ENCODE measurements around the gene OLA1. TPM values are rescaled to one million over a fixed set of nuclear protein-coding genes. Genes with fewer than 3 reads are reported as not detected.

OLA1 gene
- total and polyA plus RNA-seq, 2 of the 4 experiments (the other 2 are of a cell fraction), result 54.7 to 71.2 TPM

GRCh38 chr2:174033163-174033550 lies 215.2 kb downstream of the OLA1 start:
- CTCF ChIA-PET, result no interaction called here
- Histone ChIP-seq H3K4ac (ENCODE audit: low read depth, low read length) (peak overlapping the region; percentile 48), H4K20me1 (ENCODE audit: insufficient read depth, low read length) (no peaks in the 10 kb centered on the region), H3K14ac (replicated peaks; ENCODE audit: low read depth, low read length) (no peak overlapping the region), H3K36me3 (ENCODE audit: control insufficient read depth, insufficient read depth, low read length) (no peaks in the 10 kb centered on the region), H2BK120ac (ENCODE audit: low read depth, low read length) (peak overlapping the region; percentile 98), H3K27ac (ENCODE audit: insufficient read depth, low read length) (no peak overlapping the region), H4K91ac (ENCODE audit: insufficient read depth, low read depth, low read length) (peak overlapping the region; percentile 8; the same call in 1 of the 2 replicates), H3K27me3 (ENCODE audit: control insufficient read depth, insufficient read depth, low read length) (no peaks in the 10 kb centered on the region), H2AFZ (replicated peaks; ENCODE audit: low read length, poor library complexity) (peak overlapping the region; percentile 85), H3K4me2 (ENCODE audit: low read depth, low read length) (no peak overlapping the region), H2BK15ac (ENCODE audit: low read depth, low read length) (peak overlapping the region; percentile 86; the same call in 1 of the 3 replicates), H4K5ac (ENCODE audit: low read depth, low read length) (no peak overlapping the region), H3K23ac (ENCODE audit: low read depth, low read length) (0 out of 2 replicates have a peak overlapping the region, but pooled peaks have one; percentile 4), H3K9me3 (ENCODE audit: control insufficient read depth, insufficient read depth, low read length) (no peaks in the 10 kb centered on the region), H3K4me1 (ENCODE audit: control insufficient read depth, insufficient read depth, low read length) (peaks cover 14% of the 10 kb centered on the region), H4K8ac (ENCODE audit: low read depth in 2 of 2, low read length in 2 of 2) (peak overlapping the region in 1 of 2 experiments; percentile 26; a peak in 1 of 4 replicates), H2BK20ac (ENCODE audit: low read depth, low read length) (peak overlapping the region; percentile 85), H2AK5ac (ENCODE audit: low read depth, low read length) (peak overlapping the region; percentile 88), H3K56ac (ENCODE audit: extremely low read depth, insufficient read depth, low read length) (no peak overlapping the region), H2AK9ac (replicated peaks; ENCODE audit: low read depth, low read length, poor library complexity) (peak overlapping the region; percentile 84), H3K9ac (ENCODE audit: low read depth, low read length) (no peak overlapping the region), H3K79me1 (ENCODE audit: low read depth in 1 of 2, low read length in 2 of 2) (peaks cover 0 to 7% of the 10 kb centered on the region in 2 experiments; a peak in 2 of 4 replicates), H3K18ac (ENCODE audit: low read depth, low read length) (no peak overlapping the region), H3K4me3 (ENCODE audit: insufficient read depth, low read depth, low read length) (no peak overlapping the region), H3K9me1 (ENCODE audit: insufficient read depth, low read length) (peaks cover 16% of the 10 kb centered on the region), H2BK5ac (ENCODE audit: low read depth, low read length, poor library complexity, severe bottlenecking) (no peak overlapping the region)
- BruUV-seq (replicated peaks), result no TSS peak
- in situ Hi-C loops (cut with MboI; ENCODE audit: low sequenced_read_pairs) (no loop called here), dilution Hi-C loops (cut with HindIII; ENCODE audit: low sequenced_read_pairs, unreplicated experiment) (no loop called here), intact Hi-C loops (cut with micrococcal nuclease) (no loop called here)
- no CpG with 5 or more reads among the region's 2 CpGs for WGBS, 2 experiments (ENCODE audit: extremely low coverage in 2 of 2, insufficient read length in 1 of 2)
- TF ChIP-seq NFE2L2 (IDR thresholded peaks at IDR 0.05; ENCODE audit: low read depth, low read length), result no peak
- no peak for TF ChIP-seq FOS (IDR thresholded peaks at IDR 0.05; ENCODE audit: low read depth, low read length)
- no peak for TF ChIP-seq CHD1 (IDR thresholded peaks at IDR 0.05; ENCODE audit: low read depth, low read length)
- TF ChIP-seq CEBPB (IDR thresholded peaks at IDR 0.05; ENCODE audit: low read depth, low read length), result no peak
- no peak for TF ChIP-seq ELK1 (IDR thresholded peaks at IDR 0.05; ENCODE audit: borderline replicate concordance, low read depth, low read length)
- TF ChIP-seq MAZ (IDR thresholded peaks at IDR 0.05; ENCODE audit: borderline replicate concordance, low read depth, low read length), result no peak
- POLR2A ChIA-PET (ENCODE audit: unreplicated experiment), result no interaction called here
- ATAC-seq (ENCODE audit: low read depth), result no peak
- DNase-seq, result no peak

Data from IMR-90 (cell line).